ENCODE measurements around the gene RBM6.
"Not testable (repeated sequence)": the region's sequence is repeated elsewhere in the genome, so short reads cannot be mapped to it uniquely, and the experiment has no call there.

RBM6 gene

DNA sequence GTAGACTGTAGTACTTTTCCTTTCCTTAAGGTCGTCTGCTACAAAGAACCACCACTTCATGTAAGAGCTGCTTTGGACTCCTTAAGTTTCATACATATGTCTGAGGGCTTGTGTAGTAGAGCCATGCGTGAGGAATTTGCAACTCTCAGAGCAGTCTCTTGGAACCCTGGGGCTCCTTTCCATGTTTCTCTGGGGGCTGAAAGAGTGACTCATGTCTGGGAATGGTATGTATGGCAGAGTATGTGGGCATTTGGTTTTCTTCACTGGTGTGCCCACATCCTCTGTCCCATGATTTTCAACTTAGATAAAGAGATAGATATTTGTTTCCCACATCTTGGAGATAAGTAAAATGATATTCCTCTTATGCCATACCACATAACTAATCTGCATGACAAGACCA lies 128.2 kb downstream of the RBM6 start:
- DNase-seq: no peak
- H3K36me3 ChIP-seq (ENCODE audit: control insufficient read depth in 4 of 4, insufficient read depth in 4 of 4, low read length in 3 of 4): peaks cover 38 to 96% (median 69%) of the 10 kb centered on the region in 4 experiments
- POLR2A ChIA-PET: no interaction called here
- no peak overlapping the region for H3K27ac ChIP-seq (ENCODE audit: insufficient read depth in 1 of 2, low read depth in 1 of 2, low read length in 2 of 2, poor library complexity in 1 of 2, severe bottlenecking in 2 of 2)
- no peak overlapping the region for H3K4me3 ChIP-seq (ENCODE audit: control insufficient read depth in 1 of 7, extremely low read depth in 1 of 7, insufficient read depth in 4 of 7, low read depth in 2 of 7, low read length in 6 of 7)
- H3K27me3 ChIP-seq (replicated peaks in 2 of 5; ENCODE audit: control insufficient read depth in 4 of 5, insufficient read depth in 5 of 5, low read length in 4 of 5): no peaks in the 10 kb centered on the region
- no peaks in the 10 kb centered on the region for H3K9me3 ChIP-seq (ENCODE audit: control extremely low read depth in 1 of 5, control insufficient read depth in 4 of 5, insufficient read depth in 2 of 5, low read depth in 1 of 5, low read length in 4 of 5)
- no CpG with 5 or more reads among the region's 2 CpGs for WGBS (ENCODE audit: insufficient coverage)
- H3K4me1 ChIP-seq (ENCODE audit: control extremely low read depth in 1 of 4, control insufficient read depth in 4 of 4, insufficient read depth in 4 of 4, low read length in 3 of 4): no peaks in the 10 kb centered on the region
- CTCF ChIA-PET: interaction anchor here (1.2 to 1.5 kb wide), 2 partner anchors 8 to 52 kb away, joined by 3 to 5 read pairs; no protein-coding TSS in a partner anchor

DNA sequence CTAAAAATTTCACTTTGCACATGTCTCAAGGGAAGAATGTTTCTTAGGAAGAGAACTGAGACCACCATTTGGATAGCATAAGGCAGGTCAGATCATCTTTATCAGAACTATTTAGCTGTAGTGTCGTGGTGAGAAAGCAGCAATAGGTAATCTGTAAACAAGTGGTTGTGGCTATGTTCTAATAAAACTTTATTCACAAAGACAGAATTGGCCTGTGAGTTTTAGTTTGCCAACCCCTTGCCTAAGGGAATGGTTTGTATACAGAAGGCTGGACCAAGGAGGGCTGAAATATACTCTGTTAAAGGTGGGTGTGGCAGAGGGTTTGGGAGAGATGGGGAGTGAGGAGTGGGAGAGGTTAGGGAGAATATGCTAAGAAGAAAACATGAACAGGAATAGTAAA lies 138.1 kb downstream of the RBM6 start:
- Histone ChIP-seq H3K9me3 (ENCODE audit: control extremely low read depth in 1 of 5, control insufficient read depth in 4 of 5, insufficient read depth in 2 of 5, low read depth in 1 of 5, low read length in 4 of 5) (no peaks in the 10 kb centered on the region), H3K27ac (ENCODE audit: insufficient read depth in 1 of 2, low read depth in 1 of 2, low read length in 2 of 2, poor library complexity in 1 of 2, severe bottlenecking in 2 of 2) (no peak overlapping the region), H3K36me3 (ENCODE audit: control insufficient read depth in 4 of 4, insufficient read depth in 4 of 4, low read length in 3 of 4) (peaks cover 8 to 40% (median 20%) of the 10 kb centered on the region in 4 experiments), H3K27me3 (replicated peaks in 2 of 5; ENCODE audit: control insufficient read depth in 4 of 5, insufficient read depth in 5 of 5, low read length in 4 of 5) (no peaks in the 10 kb centered on the region), H3K4me3 (ENCODE audit: control insufficient read depth in 1 of 7, extremely low read depth in 1 of 7, insufficient read depth in 4 of 7, low read depth in 2 of 7, low read length in 6 of 7) (no peak overlapping the region), H3K4me1 (ENCODE audit: control extremely low read depth in 1 of 4, control insufficient read depth in 4 of 4, insufficient read depth in 4 of 4, low read length in 3 of 4) (peaks cover 4 to 25% (median 13%) of the 10 kb centered on the region in 4 experiments)
- WGBS (ENCODE audit: insufficient coverage): no CpG with 5 or more reads among the region's 1 CpG
- POLR2A ChIA-PET: no interaction called here
- CTCF ChIA-PET: interaction anchor here (0.6 to 1.4 kb wide), 3 partner anchors 8 to 12 kb away, joined by 3 read pairs; no protein-coding TSS in a partner anchor
- no peak for DNase-seq

DNA sequence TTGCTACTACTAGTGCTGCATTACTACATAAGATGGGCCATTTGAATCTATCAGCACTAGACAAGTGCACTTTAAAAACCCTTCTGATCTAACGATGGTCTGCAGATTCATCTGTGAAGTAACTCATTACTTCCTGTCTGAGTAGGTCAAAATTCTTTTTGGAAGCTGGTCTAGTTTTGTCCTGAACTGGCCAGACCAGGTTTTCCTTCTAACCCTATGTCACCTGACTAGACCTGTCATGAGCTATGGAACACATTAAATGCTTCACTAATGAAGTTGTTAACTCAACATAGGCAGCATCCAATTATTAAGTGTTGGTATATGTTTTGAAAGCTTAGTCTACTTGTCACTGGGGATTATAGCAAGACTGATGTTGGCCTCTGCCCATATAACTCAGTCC lies 138.7 kb downstream of the RBM6 start:
- Histone ChIP-seq H3K4me3 (ENCODE audit: control insufficient read depth in 1 of 7, extremely low read depth in 1 of 7, insufficient read depth in 4 of 7, low read depth in 2 of 7, low read length in 6 of 7) (no peak overlapping the region), H3K4me1 (ENCODE audit: control extremely low read depth in 1 of 4, control insufficient read depth in 4 of 4, insufficient read depth in 4 of 4, low read length in 3 of 4) (peaks cover 4 to 29% (median 15%) of the 10 kb centered on the region in 4 experiments), H3K9me3 (ENCODE audit: control extremely low read depth in 1 of 5, control insufficient read depth in 4 of 5, insufficient read depth in 2 of 5, low read depth in 1 of 5, low read length in 4 of 5) (no peaks in the 10 kb centered on the region), H3K27me3 (replicated peaks in 2 of 5; ENCODE audit: control insufficient read depth in 4 of 5, insufficient read depth in 5 of 5, low read length in 4 of 5) (no peaks in the 10 kb centered on the region), H3K27ac (ENCODE audit: insufficient read depth in 1 of 2, low read depth in 1 of 2, low read length in 2 of 2, poor library complexity in 1 of 2, severe bottlenecking in 2 of 2) (no peak overlapping the region), H3K36me3 (ENCODE audit: control insufficient read depth in 4 of 4, insufficient read depth in 4 of 4, low read length in 3 of 4) (peaks cover 4 to 35% (median 15%) of the 10 kb centered on the region in 4 experiments)
- WGBS (ENCODE audit: insufficient coverage): 22% methylated on average over 1 of the region's 1 CpG
- peak in 1 of 3 donors; percentile 23 for DNase-seq
- ChIA-PET CTCF (interaction anchor here (1.2 to 1.4 kb wide), 3 partner anchors 9 to 27 kb away, joined by 3 to 4 read pairs (median 3); no protein-coding TSS in a partner anchor), POLR2A (interaction anchor here (0.7 kb wide), 1 partner anchor 62 kb away, joined by 7 read pairs; no protein-coding TSS in a partner anchor)

DNA sequence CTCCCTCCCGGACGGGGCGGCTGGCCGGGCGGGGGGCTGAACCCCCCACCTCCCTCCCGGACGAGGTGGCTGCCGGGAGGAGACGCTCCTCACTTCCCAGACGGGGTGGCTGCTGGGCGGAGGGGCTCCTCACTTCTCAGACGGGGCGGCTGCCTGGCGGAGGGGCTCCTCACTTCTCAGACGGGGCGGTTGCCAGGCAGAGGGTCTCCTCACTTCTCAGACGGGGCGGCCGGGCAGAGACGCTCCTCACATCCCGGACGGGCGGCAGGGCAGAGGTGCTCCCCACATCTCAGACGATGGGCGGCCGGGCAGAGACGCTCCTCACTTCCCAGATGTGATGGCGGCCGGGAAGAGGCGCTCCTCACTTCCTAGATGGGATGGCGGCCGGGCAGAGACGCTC lies 145.0 kb downstream of the RBM6 start:
- H3K27me3 ChIP-seq (replicated peaks in 2 of 5; ENCODE audit: control insufficient read depth in 4 of 5, insufficient read depth in 5 of 5, low read length in 4 of 5); H3K36me3 ChIP-seq (ENCODE audit: control insufficient read depth in 4 of 4, insufficient read depth in 4 of 4, low read length in 3 of 4); CTCF ChIA-PET; DNase-seq; H3K27ac ChIP-seq (ENCODE audit: insufficient read depth in 1 of 2, low read depth in 1 of 2, low read length in 2 of 2, poor library complexity in 1 of 2, severe bottlenecking in 2 of 2); H3K4me3 ChIP-seq (ENCODE audit: control insufficient read depth in 1 of 7, extremely low read depth in 1 of 7, insufficient read depth in 4 of 7, low read depth in 2 of 7, low read length in 6 of 7); POLR2A ChIA-PET; H3K9me3 ChIP-seq (ENCODE audit: control extremely low read depth in 1 of 5, control insufficient read depth in 4 of 5, insufficient read depth in 2 of 5, low read depth in 1 of 5, low read length in 4 of 5): not testable (repeated sequence)
- peaks cover 8 to 25% (median 19%) of the 10 kb centered on the region in 4 experiments for H3K4me1 ChIP-seq (ENCODE audit: control extremely low read depth in 1 of 4, control insufficient read depth in 4 of 4, insufficient read depth in 4 of 4, low read length in 3 of 4)
- WGBS (ENCODE audit: insufficient coverage): no CpG with 5 or more reads among the region's 33 CpGs

DNA sequence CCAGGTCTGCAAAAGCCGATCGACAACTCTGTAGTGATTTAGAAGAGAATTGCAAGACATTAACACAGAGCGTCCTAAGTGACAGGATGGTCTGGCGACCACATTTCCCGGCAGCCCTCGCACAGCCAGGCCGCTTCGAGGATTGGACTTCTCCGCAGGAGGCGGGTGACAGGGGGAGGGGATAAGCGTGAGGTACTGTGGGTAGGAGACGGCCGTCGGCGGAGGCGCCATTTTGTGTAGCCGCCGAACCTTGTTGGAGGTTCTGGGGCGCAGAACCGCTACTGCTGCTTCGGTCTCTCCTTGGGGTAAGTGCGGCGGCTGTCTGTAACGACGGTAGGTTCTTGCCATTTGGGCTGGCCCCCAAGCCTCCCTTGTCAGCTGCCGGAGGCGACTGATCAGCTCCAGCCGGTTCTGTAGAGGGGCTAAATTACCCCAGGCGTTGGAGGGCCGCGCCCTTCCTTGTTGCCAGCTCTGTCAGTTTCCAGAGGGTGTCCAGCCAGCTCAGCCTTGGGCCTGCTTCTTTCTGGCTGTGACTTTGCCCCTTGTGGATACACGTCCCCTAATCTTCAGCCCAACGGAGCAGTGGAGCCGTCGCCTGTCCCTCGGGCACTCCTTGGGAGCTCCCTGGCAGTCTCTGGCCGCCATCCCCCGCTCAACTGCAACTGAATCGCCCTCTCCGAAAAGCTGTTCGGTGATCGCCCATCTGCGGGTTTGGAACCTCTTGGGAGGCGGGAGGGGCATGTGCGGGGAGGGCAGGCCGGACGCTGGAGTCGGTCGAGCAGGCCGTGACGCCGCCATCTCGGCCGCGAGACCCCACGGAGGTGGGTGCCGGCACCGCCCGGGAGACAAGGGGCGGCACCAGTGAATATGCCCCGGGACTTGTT lies 149.0 kb downstream of the RBM6 start, which contains the start of gene RBM5:
Gene RBM5, plus strand, starts transcription at position 195 of the 884 bp plus-strand sequence. CDS start 1,516 bp downstream, outside the sequence.
- ChIA-PET POLR2A (interaction anchor here (1.9 kb wide), 1 partner anchor 11 kb away, joined by 7 read pairs; no protein-coding TSS in a partner anchor), CTCF (interaction anchor here (0.7 to 2.5 kb wide), 5 partner anchors 11 to 302 kb away, joined by 3 to 11 read pairs (median 3); no protein-coding TSS in a partner anchor)
- Histone ChIP-seq H3K36me3 (ENCODE audit: control insufficient read depth in 4 of 4, insufficient read depth in 4 of 4, low read length in 3 of 4) (peaks cover 12 to 35% (median 23%) of the 10 kb centered on the region in 4 experiments), H3K27me3 (replicated peaks in 2 of 5; ENCODE audit: control insufficient read depth in 4 of 5, insufficient read depth in 5 of 5, low read length in 4 of 5) (no peaks in the 10 kb centered on the region), H3K4me3 (ENCODE audit: control insufficient read depth in 1 of 7, extremely low read depth in 1 of 7, insufficient read depth in 4 of 7, low read depth in 2 of 7, low read length in 6 of 7) (peak within 1 kb of the TSS; percentile 78 to 100 (median 97)), H3K27ac (ENCODE audit: insufficient read depth in 1 of 2, low read depth in 1 of 2, low read length in 2 of 2, poor library complexity in 1 of 2, severe bottlenecking in 2 of 2) (peak within 1 kb of the TSS; percentile 99), H3K9me3 (ENCODE audit: control extremely low read depth in 1 of 5, control insufficient read depth in 4 of 5, insufficient read depth in 2 of 5, low read depth in 1 of 5, low read length in 4 of 5) (no peaks in the 10 kb centered on the region), H3K4me1 (ENCODE audit: control extremely low read depth in 1 of 4, control insufficient read depth in 4 of 4, insufficient read depth in 4 of 4, low read length in 3 of 4) (peaks cover 14 to 22% (median 18%) of the 10 kb centered on the region in 4 experiments)
- WGBS (ENCODE audit: insufficient coverage): 0% methylated on average over 48 of the region's 61 CpGs
- peak; percentile 94 to 97 (median 96) for DNase-seq

DNA sequence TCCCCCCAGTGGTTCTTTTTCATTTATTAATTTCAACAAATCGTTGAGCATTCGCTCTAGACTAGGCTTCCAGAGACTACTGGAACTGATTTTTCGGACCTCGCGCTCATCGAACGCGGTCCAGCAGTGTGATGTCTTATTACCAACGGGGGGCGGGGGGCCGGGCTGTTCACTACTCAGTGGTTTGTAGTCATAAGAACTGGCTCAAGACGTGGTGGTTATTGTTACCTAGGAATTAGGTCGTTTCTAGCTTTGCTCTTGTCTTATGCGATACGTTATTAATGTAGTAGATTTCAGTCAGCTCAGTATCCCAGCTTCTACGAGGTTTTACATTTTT lies 149.6 kb downstream of the RBM6 start:
- Histone ChIP-seq H3K36me3 (ENCODE audit: control insufficient read depth in 4 of 4, insufficient read depth in 4 of 4, low read length in 3 of 4) (peaks cover 12 to 39% (median 27%) of the 10 kb centered on the region in 4 experiments), H3K4me1 (ENCODE audit: control extremely low read depth in 1 of 4, control insufficient read depth in 4 of 4, insufficient read depth in 4 of 4, low read length in 3 of 4) (peaks cover 14 to 22% (median 18%) of the 10 kb centered on the region in 4 experiments), H3K27me3 (replicated peaks in 2 of 5; ENCODE audit: control insufficient read depth in 4 of 5, insufficient read depth in 5 of 5, low read length in 4 of 5) (no peaks in the 10 kb centered on the region), H3K4me3 (ENCODE audit: control insufficient read depth in 1 of 7, extremely low read depth in 1 of 7, insufficient read depth in 4 of 7, low read depth in 2 of 7, low read length in 6 of 7) (peak overlapping the region; percentile 78 to 100 (median 97)), H3K27ac (ENCODE audit: insufficient read depth in 1 of 2, low read depth in 1 of 2, low read length in 2 of 2, poor library complexity in 1 of 2, severe bottlenecking in 2 of 2) (peak overlapping the region; percentile 99), H3K9me3 (ENCODE audit: control extremely low read depth in 1 of 5, control insufficient read depth in 4 of 5, insufficient read depth in 2 of 5, low read depth in 1 of 5, low read length in 4 of 5) (no peaks in the 10 kb centered on the region)
- WGBS (ENCODE audit: insufficient coverage): 0% methylated on average over 14 of the region's 16 CpGs
- DNase-seq: no peak
- ChIA-PET CTCF (interaction anchor here (0.9 to 2.5 kb wide), 6 partner anchors 10 to 371 kb away, joined by 3 to 11 read pairs (median 4); no protein-coding TSS in a partner anchor), POLR2A (interaction anchor here (1.9 kb wide), 1 partner anchor 11 kb away, joined by 7 read pairs; no protein-coding TSS in a partner anchor)
